Stimulated activated CD8-positive, alpha-beta memory T cell treated with anti-CD3 and anti-CD28 coated beads, Interleukin-4, amount 100 ng/mL, for 24 hours (primary cell): Measurements from ENCODE around the gene TMEFF1.

Experiments used
- DNase-seq: peaks from one replicate; pipeline ENCODE4 v3.0.0-alpha.2; 2020; ENCODE audit warnings: low read depth

Gene TMEFF1

DNA sequence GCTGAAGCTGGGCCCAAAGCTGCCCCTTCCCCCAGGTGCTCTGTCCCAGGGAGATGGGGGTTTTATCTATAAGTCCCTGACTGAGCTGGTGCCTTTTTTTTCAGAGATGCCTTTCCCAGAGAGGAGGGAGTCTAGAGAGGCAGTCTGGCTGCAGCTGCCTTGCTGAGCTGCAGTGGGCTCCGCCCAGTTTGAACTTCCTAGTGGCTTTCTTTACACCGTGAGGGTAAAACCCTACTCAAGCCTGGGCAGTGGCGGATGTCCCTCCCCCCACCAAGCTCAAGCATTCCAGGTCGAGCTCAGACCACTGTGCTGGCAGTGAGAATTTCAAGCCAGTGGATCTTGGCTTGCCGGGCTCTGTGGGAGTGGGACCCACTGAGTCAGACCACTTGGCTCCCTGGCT lies 146.2 kb downstream of the TMEFF1 start:
- DNase-seq, result no peak

DNA sequence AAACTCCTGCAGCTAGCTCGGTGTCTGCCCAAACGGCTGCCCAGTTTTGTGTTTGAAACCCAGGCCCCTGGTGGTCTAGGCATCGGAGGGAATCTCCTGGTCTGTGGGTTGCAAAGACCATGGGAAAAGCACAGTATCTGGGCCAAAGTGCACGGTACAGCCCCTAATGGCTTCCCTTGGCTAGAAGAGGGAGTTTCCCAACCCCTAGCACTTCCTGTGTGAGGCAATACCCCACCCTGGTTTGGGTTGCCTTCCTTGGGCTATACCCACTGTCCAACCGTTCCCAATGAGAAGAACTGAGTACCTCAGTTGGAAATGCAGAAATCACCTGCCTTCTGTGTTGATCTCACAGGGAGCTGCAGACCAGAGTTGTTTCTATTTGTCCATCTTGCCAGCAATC lies 146.7 kb downstream of the TMEFF1 start:
- no peak for DNase-seq

DNA sequence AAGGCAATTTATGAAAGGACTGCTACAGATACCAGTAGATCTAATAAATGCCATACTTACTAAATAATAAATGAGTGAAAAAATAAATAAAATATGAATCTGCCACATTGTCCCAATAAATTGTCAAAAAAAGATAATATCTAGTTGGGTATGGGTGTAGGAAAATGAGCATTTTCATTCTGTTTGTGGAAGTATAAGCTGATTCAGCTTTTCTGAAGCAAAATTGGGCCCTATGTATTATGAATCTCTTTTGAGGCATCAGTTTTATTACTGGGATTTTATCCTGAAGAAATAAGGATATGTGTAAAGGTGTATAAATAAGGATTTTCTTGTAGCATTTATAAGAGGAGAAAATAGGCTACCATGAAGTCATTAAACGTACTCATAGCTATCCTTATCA lies 151.0 kb downstream of the TMEFF1 start:
- DNase-seq, result no peak

DNA sequence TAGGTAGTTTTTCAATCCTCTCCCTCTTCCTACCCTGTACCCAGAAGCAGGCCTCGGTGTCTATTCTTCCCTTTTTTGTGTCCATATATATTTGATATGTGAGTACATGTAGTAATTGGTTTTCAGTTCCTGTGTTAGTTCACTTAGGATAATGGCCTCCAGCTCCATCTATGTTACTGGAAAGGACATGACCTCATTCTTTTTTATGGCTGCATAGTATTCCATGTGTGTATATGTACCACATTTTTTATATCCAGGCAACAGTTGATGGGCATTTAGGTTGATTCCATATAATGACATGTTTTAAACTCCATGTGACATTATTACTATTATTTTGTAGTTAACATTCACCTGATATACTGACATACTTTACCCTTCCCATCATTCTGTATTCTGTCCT lies 154.0 kb downstream of the TMEFF1 start:
- no peak for DNase-seq
